DMS114 treated with DMSO at 0.1 percent for 48 hours (cell line): Measurements from ENCODE around the gene HS6ST2.

Source experiments
- DNase-seq: peaks from one replicate; lab custom pipeline; 2025; ENCODE audit not compliant: unreplicated experiment; lab: John Stamatoyannopoulos, UW

The HS6ST2 gene

GRCh38 chrX:132748268-132748667 is 210.2 kb downstream of the HS6ST2 start:
- no peak for DNase-seq

GRCh38 chrX:132745593-132745992 is 212.8 kb downstream of the HS6ST2 start:
- DNase-seq: no peak

- DNase-seq: no peak
Observed at GRCh38 chrX:132744470-132744869, 214.0 kb downstream of the HS6ST2 start.

- no peak for DNase-seq
Observed at GRCh38 chrX:132743086-132743485, 215.3 kb downstream of the HS6ST2 start.

- no peak for DNase-seq
Observed at GRCh38 chrX:132742246-132742645, 216.2 kb downstream of the HS6ST2 start.

GRCh38 chrX:132741689-132742088 is 216.7 kb downstream of the HS6ST2 start:
- DNase-seq: no peak

- DNase-seq: no peak
Observed at GRCh38 chrX:132740316-132741123, 217.9 kb downstream of the HS6ST2 start.

- no peak for DNase-seq
Observed at GRCh38 chrX:132738951-132739350, 219.5 kb downstream of the HS6ST2 start.

GRCh38 chrX:132737743-132738142 is 220.7 kb downstream of the HS6ST2 start:
- no peak for DNase-seq

GRCh38 chrX:132732236-132732635 is 226.2 kb downstream of the HS6ST2 start:
- no peak for DNase-seq

GRCh38 chrX:132730726-132731125 is 227.7 kb downstream of the HS6ST2 start:
- DNase-seq: no peak

- DNase-seq: no peak
Observed at GRCh38 chrX:132730266-132730665, 228.2 kb downstream of the HS6ST2 start.

GRCh38 chrX:132728296-132728695 is 230.1 kb downstream of the HS6ST2 start:
- no peak for DNase-seq

GRCh38 chrX:132718431-132718958 is 239.9 kb downstream of the HS6ST2 start:
- DNase-seq: no peak

GRCh38 chrX:132716006-132716405 is 242.4 kb downstream of the HS6ST2 start:
- DNase-seq: no peak

GRCh38 chrX:132714913-132715312 is 243.5 kb downstream of the HS6ST2 start:
- no peak for DNase-seq

- no peak for DNase-seq
Observed at GRCh38 chrX:132712350-132712749, 246.1 kb downstream of the HS6ST2 start.

GRCh38 chrX:132710656-132711155 is 247.7 kb downstream of the HS6ST2 start:
- no peak for DNase-seq

- no peak for DNase-seq
Observed at GRCh38 chrX:132708529-132708928, 249.9 kb downstream of the HS6ST2 start.

GRCh38 chrX:132704769-132705168 is 253.7 kb downstream of the HS6ST2 start:
- no peak for DNase-seq

- DNase-seq: no peak
Observed at GRCh38 chrX:132694382-132694781, 264.0 kb downstream of the HS6ST2 start.

GRCh38 chrX:132692526-132692925 is 265.9 kb downstream of the HS6ST2 start:
- no peak for DNase-seq

GRCh38 chrX:132692066-132692465 is 266.4 kb downstream of the HS6ST2 start:
- no peak for DNase-seq
